Measurements from ENCODE around the gene CAPN13.

DNA sequence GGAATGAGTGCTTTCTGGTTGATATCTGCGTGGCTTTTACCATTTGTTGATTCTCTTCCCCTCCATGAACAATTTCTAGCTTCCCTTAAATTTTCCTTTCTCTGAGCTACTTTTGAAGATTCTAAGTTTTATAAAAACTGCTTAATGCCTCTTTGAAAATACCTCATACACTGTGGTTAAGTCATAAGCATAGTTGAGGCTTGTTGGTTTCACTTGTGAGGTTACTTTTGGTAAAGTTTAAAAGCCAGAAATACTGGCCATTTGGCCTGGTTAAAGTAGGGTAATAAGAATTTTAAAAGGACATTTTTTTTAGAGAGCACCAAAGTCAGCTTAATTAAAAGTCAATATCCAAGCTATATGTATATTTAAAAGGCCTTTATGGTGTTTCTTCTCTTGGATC, 21.3 kb upstream of the CAPN13 start:
- TF ChIP-seq, protein P1, sequence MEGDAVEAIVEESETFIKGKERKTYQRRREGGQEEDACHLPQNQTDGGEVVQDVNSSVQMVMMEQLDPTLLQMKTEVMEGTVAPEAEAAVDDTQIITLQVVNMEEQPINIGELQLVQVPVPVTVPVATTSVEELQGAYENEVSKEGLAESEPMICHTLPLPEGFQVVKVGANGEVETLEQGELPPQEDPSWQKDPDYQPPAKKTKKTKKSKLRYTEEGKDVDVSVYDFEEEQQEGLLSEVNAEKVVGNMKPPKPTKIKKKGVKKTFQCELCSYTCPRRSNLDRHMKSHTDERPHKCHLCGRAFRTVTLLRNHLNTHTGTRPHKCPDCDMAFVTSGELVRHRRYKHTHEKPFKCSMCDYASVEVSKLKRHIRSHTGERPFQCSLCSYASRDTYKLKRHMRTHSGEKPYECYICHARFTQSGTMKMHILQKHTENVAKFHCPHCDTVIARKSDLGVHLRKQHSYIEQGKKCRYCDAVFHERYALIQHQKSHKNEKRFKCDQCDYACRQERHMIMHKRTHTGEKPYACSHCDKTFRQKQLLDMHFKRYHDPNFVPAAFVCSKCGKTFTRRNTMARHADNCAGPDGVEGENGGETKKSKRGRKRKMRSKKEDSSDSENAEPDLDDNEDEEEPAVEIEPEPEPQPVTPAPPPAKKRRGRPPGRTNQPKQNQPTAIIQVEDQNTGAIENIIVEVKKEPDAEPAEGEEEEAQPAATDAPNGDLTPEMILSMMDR (IDR thresholded peaks at IDR 0.05; ENCODE audit: low read length), result no peak
- no peak for TF ChIP-seq EZH2 (optimal IDR thresholded peaks at IDR 0.05; ENCODE audit: low read depth, low read length)
